ENCODE measurements around the gene ZNF710. TPM values are rescaled to one million over a fixed set of nuclear protein-coding genes. Genes with fewer than 3 reads are reported as not detected.

ZNF710 gene
- polyA plus RNA-seq, 5 donors: 28.9 to 41.5 (median 33.5) TPM

DNA sequence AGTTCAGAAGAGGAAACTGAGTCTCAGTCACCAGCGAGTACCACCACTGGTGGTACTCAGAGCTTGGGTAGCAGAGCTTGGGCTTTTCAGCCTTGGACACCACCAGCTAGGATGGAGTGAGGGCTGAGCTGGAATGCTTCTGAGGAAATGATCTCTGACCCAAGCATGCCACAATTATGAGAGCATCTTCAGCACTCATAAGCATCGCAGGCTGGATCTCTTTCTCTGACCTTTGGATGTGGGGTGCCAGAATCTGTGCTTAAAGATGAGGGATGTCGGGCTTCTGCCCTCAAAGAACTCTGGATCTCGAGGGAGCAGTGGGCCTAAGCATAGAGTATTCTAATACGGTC is 36.4 kb downstream of the ZNF710 start:
- no peak for DNase-seq

DNA sequence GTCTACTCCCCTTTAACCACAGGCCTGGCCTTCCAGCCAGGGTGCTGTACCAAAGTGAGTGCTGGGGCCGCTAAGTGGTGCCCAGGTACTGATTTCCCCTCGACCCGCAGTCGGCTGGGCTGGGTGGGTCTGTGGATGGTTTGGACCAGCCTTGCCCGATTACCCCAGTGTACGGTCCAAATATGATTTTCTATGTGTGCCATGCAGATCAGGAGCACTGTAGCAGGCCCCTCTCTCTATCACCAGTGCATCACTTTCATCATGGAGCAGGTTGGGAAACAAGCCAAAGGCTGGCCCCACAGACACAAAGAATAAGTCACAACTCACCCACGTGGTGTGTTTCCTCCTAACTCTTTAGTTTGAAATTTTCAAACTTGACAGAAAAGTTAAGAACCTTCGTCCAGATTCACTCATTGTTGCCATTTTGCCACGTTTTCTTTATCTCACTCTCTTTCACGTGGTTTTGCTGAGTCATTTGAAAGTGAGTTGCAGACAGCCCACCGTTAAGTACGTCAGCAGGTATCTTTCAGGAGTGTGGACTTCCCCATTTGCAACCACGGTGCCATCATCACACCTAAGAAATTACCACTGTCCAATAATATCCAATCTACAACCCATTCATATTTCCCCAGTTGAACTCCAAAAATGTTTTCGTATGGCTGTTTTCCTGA is 37.0 kb downstream of the ZNF710 start:
- DNase-seq: no peak

DNA sequence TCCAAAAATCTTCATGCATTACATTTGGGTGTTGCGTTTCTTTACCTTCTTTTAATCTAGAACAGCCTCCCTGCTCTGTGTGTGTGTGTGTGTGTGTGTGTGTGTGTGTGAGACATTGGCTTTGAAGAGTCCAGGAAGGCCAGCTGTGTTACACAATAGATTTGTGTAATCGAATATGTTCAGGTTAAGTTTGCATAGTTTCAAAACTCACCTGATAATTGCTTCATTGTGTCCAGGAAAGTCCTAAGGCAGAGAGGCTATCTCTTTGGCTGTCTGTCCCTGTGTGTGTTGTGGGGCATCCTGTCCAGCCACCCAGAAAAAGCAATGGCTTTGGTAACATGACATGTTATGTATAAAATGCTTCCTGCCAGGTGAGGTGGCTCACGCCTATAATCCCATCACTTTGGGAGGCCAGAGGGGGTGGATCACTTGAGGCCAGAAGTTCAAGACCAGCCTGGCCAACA is 37.5 kb downstream of the ZNF710 start:
- DNase-seq: no peak

DNA sequence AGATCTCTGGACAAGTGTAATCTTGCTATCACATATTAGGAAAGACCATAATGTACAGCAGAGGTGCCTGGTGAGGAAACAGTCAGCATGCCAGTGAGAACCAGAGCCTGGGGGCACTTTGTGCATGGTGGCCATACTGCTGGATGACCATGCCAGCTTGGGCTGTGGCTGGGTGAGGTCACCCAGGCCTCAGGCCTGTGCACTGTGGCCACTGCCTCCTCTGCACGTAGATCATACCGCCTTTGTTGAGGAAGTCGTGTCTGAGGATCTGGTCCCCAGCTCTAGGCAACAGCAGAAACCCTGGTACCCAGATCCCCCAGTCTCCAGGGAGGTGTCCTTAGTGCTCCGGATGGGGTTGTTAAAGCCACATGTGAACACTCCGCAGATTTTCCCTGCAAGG is 38.9 kb downstream of the ZNF710 start:
- no peak for DNase-seq

DNA sequence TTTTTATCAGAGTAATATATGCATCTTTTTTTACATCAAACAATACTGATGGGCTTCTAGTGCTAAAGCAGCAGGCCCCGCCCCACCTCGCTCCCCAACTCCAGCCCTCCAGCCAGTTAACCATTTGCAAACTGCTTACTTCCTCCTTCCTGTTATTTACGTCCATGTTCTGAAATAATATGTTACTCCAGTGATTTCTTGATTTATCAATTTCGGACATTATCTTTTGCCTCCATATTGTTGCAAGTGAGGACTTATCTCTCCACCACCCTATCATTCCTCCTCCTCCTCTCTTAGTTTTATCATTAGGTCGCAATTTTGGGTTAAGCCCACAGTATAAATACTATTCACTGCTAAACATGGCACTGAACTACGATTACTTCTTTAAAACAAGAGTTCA is 39.5 kb downstream of the ZNF710 start:
- no peak for DNase-seq

DNA sequence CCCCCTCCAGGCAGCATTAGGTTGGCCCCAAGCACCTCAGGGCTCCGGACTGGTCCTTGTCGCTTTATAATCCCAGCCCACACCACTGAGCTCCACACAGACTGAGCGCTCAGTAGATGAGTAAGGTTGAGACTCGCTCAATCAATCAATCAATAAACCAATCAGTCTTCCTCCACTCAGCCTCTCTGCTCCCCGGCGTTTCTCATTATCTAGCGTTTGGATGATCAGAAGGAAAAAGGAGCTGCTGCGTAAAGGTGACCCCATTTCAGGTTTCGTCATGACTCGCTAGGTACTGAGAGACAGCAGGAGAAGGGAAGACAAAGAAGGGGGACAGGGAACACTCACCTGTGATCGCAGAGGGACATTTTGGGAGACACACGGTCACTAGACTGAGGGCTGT is 41.2 kb downstream of the ZNF710 start:
- no peak for DNase-seq

DNA sequence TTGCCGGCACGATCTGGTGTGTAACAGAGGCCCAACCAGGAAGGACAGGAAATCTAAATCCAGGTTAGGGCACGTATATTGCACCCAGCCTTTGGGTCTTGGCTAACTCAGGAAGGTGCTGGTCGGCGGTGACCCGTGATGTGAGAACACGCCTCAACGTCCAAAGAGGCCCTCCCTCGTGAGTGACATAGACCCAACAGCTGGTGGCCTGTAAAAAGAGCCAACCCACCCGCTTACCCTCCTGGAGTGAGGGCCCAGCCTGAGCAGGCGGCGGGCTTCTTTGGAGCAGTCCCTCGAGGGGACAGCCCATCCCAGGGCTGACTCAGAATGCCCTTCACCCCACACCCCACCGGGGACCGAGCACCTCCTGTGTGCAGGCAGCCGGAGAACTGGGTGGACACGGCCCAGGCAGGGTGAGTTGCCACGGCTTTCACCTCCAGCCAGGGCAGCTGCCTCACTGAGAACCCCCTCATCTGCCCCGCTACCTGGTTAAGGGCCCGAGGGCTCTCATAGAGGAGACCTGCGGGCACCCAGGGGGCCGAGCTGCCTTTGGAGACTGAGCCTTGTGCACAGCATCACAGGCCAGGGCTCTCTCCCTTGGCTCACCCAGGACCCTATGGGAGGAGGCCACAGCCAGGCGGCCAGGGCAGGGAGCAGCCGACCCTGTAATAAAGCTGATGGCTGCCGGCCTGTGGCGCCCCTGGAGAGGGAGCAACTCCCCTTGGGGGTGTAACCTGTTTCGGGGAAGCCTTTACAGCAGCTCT is 41.8 kb downstream of the ZNF710 start:
- DNase-seq: no peak

DNA sequence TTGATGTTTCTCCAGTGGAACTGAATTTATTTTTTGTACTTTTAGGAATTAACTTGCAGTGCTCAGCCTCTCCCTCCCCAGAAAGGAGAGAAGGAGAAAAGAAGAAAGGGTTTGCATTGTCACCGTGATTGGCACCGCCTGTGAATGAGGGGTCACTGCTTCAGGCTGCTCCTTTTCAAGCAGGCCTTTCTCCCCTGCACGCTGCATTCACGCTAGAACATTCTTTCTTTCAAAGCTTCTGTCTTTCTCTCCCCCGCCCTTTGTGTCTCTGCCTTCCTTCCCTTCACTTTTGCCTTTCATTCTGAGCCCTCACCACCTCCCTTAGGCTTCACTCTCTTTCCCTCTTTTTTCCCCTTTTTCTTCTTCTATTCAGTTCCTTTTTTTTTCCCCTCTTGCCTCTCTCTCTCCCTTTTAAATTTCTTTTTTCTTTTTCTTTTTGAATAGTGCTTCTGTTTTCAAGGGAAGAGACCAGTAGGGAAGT is 42.4 kb downstream of the ZNF710 start:
- no peak for DNase-seq

DNA sequence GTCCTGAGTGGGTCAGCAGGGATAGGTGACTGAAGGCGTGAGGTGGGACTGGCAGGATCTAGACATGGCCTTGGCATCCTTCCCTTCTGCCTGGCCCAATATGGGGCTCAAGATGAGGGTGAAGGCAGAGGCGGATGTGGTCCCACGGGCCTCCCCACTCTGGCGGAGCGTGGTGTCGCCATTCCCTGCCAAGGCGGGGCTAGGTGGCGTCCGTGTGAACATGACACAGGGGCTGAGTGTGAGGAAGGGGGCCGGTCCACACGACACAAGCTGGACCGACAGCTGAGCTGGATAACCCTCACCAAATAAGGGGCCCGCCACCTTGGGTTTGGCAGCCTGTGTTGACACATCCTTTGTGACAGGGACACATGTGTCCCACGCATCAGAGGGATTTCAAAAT is 43.1 kb downstream of the ZNF710 start:
- DNase-seq: no peak

DNA sequence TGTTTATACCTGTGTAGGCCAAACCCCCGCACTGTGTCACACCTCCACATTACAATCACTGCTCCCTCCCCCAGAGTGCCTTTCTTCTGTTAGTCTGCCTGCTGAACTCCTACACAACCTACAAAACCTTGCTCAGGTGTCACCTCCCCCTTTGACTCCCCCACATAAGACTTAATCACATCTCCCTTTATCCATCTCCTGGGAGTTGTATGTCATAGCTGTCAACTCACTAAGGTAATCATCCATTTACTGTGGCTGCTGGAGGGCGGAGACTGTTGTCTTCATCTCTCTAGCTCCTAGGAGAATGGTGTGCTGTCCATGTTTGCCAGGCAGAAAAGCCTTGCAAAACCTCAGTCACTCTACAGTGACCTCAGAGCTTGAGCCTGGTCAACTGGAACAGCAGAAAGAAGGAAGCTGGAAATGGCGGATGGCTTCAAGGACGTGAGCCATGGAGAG is 43.8 kb downstream of the ZNF710 start:
- DNase-seq: no peak

DNA sequence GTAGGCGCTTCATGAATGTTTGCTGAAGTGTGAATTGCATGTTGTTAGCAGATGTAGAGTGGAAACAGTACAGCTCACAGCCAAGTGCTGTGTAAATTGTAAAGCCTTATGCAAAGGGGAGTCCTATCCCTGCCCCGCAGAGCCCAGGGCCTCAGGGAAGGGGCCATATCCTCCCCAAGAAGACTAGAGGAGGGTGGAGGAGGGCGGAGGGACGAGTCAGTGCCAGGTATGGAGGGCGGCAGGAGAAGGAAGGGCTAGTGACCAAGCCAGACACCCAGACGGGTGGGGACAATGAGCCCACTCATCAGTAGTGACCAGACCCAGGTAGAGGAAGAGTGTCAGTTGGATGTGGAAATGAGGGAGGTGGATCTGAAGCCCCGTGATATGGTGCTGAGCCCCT is 45.2 kb downstream of the ZNF710 start:
- DNase-seq: no peak

DNA sequence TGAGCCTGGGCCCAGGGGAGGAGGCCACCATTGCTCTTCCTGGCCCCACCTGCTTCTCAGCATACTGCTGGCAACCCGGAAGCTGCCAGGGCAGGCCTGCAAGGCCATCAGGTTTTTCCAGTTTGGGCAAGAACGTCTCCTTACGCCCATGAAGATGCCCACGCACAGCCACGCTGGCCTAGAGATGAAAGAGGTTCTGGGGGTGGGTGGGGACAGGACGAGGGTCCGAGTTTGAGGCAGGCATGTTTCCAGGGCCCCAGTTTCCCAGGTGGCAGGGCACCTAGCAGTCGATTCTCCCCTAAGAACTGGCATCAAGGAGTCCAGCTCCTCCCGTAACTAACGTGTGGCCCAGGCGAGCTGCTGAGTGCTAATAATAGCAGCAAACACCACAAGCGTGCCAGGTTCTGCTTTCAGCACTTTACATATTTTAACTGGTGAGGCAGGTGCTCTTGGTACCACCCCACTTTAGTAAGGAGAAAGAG is 45.8 kb downstream of the ZNF710 start:
- peak in 1 of 2 donors; percentile 68 for DNase-seq

DNA sequence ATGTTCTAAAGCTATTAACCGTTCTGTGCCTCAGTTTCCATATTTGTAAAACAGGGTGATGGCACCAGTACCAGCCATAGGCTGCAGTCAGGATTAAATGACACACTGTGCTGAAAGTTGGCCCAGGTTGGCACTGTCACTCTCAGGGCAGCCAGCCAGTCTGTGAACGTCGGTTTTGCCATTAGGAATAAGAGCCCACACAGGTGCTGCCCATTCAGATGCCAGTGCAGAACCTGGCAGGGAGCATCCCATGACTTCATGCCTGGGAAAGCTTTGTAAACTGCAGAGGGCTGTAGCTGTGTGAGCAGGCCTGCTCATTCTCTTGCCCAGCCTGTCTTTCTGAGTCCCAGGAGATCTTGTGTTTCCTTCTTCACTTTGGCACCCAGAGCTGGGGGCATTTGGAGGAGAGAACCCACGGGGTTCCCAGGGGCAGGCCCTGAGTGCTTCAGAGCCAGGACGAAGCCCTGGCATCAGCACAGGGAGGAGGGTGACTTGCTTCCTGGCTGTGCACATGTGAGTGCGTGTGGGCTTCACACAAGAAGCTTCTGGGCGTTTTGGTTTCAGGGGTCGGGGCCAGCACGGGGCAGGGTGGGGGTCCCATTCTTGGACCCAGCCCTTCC is 46.9 kb downstream of the ZNF710 start:
- DNase-seq: no peak

DNA sequence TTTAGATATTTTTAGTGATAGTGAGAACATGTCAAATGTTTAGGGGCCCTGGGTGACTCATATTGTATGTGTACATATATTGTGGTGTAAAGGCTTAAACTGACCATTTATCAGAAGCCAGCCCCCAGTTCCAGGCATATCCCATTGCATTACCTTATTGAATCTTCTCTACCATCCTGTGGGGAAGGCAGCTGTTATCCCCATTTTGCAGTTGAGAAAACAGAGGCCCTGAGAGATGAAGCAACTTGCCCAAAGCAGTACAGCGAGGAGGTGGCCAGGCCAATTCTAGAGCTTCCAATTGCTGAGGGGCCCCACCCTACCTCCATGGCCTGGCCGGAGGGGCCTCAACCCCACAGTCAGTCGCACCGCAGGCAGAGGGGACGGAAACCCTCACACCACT is 47.9 kb downstream of the ZNF710 start:
- DNase-seq: no peak

DNA sequence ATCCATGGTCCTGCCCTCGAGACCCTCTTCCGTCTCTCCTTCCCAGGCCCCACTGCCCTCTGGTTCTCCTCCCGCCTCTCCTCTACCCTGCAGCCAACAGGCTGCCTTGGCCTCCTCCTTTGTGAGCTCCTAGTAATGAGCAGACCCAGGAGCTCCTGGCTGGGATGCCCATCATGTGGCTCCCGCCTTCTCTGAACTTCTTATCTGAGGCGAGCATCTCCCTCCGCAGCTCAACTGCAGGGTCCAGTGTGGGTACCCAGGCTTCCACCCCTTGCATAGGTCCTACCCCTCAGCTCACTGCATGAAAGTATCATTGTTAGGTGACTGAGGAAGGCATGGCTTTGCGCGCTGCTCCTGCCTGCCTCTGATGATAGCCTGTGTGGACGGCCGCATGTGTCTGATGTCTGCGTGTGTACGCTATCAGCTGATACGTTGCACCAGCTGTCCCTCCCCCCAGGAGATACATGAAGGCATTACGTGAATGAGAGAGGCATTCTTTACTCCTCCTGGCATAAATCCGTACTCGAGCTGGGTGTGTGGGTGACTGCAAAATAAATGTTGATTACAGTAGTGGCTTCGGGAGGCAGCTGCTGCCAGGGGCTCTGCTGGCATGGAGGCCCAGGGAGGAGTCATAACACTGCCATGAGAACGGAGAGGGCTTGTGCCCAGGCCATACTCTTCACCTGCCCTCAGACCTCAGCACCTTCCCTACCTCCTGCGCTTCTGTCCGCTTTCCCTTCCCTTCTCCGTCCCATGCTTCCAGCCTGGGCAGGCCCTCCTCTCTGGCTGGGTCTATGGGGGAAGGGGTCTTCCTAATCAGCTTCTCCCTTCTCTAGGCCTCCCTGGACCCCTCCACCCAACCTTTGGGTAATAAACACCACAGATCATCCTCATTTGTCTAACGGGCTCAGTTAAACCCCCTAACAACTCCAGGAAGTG is 48.8 kb downstream of the ZNF710 start:
- no peak for DNase-seq

DNA sequence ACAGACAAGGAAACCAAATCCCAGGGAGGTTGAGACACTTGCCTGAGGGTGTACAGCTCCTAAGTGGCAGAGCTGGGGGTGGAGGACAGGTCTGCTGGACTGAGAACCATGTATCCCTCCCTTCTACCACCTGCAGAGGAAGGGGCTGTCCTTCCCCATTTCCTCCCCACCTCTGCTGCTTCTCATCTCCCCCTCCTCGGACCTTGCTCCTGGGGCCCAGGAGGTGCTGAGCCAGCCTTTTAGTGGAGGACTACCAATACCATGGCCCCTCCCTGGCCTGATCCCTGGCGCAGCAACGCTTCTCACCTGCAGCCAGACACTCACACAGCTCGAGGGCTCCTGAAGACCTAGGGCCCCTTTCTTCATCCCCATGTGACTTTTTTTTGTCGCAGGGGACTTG is 50.8 kb downstream of the ZNF710 start:
- no peak for DNase-seq

DNA sequence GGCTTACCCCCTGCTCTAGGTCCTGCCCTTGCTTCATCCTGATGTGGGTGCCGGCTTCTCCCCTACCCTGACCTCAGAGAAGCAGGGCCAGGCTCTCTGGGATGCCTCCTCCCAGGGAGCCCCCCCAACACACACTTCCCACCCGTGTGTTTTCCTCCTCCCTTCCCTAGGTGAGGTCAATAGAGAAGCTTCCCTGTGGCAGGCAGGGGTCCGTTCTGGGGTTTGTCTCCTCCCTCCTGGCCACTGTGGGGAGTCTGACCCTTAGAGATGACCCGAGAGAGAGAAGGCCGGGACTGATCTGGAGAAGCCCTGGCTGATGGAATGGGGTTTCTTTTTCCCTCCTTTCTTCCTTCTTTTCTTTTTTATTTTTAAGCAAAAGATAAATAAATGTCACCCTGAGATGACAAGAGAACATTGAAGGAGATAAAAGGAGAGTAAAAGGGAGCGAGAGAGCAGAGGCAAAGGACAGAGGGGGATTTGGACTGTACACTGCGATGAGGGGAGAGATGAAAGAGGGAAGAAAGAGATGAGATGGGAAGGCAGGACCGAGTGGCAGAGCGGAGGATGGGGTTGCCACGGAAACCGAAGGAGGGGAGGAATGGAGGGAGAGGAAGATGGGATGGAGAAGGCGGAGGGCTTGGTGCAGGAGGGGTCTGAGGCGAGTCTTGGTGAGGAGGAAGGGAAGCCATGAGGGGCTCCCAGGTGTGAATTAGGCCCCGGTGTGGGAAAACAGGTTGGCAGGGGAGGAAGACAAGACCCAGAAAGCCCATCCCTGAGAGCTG is 52.8 kb downstream of the ZNF710 start:
- no peak for DNase-seq

DNA sequence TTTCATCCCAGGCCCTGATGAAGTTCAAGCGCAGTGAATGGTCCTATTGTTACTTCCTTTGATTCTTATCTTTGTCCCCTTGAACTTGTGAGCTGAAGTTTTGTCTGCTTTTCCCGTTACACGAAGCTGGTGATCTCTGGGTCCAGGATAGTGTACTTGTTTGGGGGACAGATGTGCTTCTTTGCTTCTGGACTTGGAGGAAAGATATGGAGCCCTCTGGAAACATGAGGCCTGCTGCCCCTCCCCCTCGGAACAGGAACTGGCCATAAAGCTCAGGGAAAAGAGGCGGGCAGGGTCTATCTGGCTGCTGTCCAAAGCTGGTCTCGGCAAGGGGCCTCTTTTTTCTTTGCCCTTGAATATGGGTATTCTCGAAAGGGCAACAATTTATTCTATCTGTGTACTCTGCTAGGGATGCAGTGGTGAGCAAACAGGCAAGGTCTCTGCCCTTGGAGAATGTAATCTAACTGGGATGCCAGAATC is 53.5 kb downstream of the ZNF710 start:
- DNase-seq: peak in 1 of 2 donors; percentile 31

DNA sequence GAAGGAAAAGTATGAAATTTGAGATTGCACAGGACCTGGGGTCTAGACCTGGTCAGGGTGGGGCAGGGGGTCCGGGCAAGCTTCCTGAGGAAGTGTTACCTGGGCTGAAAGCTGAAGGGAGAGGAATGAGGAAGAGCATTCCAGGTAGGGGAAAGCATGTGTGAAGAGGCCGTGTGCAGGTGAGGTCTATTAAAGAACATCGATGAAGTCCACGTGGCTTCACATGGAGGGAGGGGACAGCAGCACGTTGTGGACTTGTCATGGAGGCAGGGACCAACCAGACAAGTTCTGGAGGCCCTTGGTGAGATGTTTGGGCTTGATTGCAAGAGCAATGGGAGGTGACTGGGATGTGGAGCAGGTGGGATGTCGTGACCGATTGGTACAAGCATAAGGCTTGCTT is 54.1 kb downstream of the ZNF710 start:
- DNase-seq: no peak

DNA sequence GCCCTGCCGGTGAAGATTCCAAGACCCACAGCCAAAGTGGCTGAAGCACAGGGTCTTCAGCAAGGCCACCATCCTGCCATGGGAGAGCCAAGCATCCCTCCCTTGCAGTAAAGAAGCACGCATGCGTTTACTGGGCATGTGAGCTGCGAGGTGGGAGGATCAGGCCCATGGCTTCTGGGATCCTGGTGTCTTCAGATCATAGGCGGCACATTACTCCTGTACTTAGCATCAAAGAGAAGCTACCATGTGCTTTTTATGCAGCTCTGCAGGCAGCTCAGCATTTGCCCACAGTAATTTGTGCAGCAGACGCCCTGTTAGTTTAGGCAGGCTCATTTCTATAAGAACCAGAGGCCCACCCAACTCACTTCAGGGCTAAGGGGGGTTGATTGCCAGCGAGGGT is 55.4 kb downstream of the ZNF710 start:
- DNase-seq: no peak

DNA sequence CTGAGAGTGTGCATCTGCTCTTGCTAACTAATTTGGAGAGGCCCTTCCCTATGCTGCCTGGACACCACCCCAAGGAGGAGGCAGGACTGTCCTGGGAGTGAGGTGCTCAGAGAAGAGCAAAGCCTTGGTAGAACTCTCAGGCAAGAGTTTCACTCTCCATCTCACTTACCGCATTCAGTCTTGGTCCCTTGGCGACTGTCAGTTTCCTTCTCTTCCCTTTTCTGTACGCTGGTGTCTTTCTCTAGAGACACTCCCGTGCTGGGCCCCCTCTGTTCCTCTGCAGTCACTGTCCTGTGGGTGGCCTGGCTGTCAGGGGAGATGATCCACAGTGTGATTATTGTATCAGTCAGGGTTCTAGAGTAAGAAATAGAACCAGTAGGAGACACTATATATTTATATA is 57.2 kb downstream of the ZNF710 start:
- DNase-seq: no peak
